Heart left ventricle (tissue), 16 donors: ENCODE data around the gene SLC25A43. TPM values are rescaled to one million over a fixed set of nuclear protein-coding genes. Genes with fewer than 3 reads are reported as not detected.
A peak's percentile ranks its signal among the peaks of the same experiment; 100 is the strongest.

Experiments
- ATAC-seq, 4 donors: fragments of 200-7000 bp; cut with Tn5 transposase; one replicate each; pipeline ENCODE4 v1.9.1; 2020 to 2022; ENCODE audit warnings: moderate library complexity in 4 of 4, mild to moderate bottlenecking in 3 of 4, moderate number of reproducible peaks in 1 of 4
- DNase-seq, 5 donors: peaks; one replicate each; pipeline ENCODE4 v3.0.0-alpha.2; 2020
- H3K27ac ChIP-seq, 12 donors: fragments of 200-600 bp; sonication (generic) in 4 of 12; one replicate each; pipeline versions ENCODE4 v1.5.0 to v1.8.0; 2016 to 2022; ENCODE audit warnings: mild to moderate bottlenecking in 2 of 12
- H3K27me3 ChIP-seq, 9 donors: fragments of 200-600 bp; sonication (generic) in 2 of 9; one replicate each; pipeline versions ENCODE4 v1.5.1 to v1.8.0; 2016 to 2022; ENCODE audit warnings: mild to moderate bottlenecking in 3 of 9
- H3K36me3 ChIP-seq, 9 donors: fragments of 200-600 bp; sonication (generic) in 2 of 9; one replicate each; pipeline versions ENCODE4 v1.5.0 to v1.8.0; 2018 to 2022; ENCODE audit warnings: mild to moderate bottlenecking in 2 of 9
- H3K4me1 ChIP-seq, 12 donors: fragments of 200-600 bp; sonication (generic) in 4 of 12; one replicate each; pipeline versions ENCODE4 v1.5.0 to v1.8.0; 2016 to 2022; ENCODE audit warnings: mild to moderate bottlenecking in 3 of 12
- H3K4me3 ChIP-seq, 12 donors: fragments of 200-600 bp; sonication (generic) in 4 of 12; one replicate each; pipeline versions ENCODE4 v1.5.0 to v1.8.0; 2017 to 2022; ENCODE audit warnings: mild to moderate bottlenecking in 9 of 12, moderate library complexity in 4 of 12
- H3K9me3 ChIP-seq, 12 donors: fragments of 200-600 bp; sonication (generic) in 4 of 12; one replicate each; pipeline versions ENCODE4 v1.5.0 to v1.8.0; 2016 to 2022; ENCODE audit warnings: mild to moderate bottlenecking in 1 of 12
- POLR2A ChIP-seq, 2 donors: fragments of 450-650 bp; IDR thresholded peaks; one replicate each; pipeline ENCODE4 v1.6.1; 2017; ENCODE audit warnings: antibody characterized with exemption in 2 of 2, mild to moderate bottlenecking in 2 of 2, moderate library complexity in 2 of 2
- WGBS, 4 donors: extraction: QIAGEN DNeasy Blood & Tissue Kit in 2 of 4; methylation state at CpG; one replicate each; pipeline versions ENCODE4 v1.1.5 to v1.1.7; 2013 to 2018; 5-methylcytosine and 5-hydroxymethylcytosine counted together
- intact Hi-C, 10 donors: fragments of 100-400 bp; cut with DNase I; formaldehyde crosslinking; loops; one replicate each; pipeline versions ENCODE4 v1.11.1 to v1.14.2; 2022
- polyA plus RNA-seq, 2 donors: library from polyadenylated mRNA; stranded (reverse); fragments of 200-250 nt; gene quantifications; one replicate each; pipeline ENCODE4 v1.2.3, GENCODE V29; 2013
- total RNA-seq, 9 donors: library from RNA; depleted of rRNA in 2 of 9; stranded (reverse); fragments of >200 nt in 2 of 9; fragmentation: NEBNext Ultra II Directional in 3 of 9; extraction: Animal tissue kit (Norgen Biotek cat#: 25700) in 3 of 9; gene quantifications; one replicate each; pipeline versions ENCODE4 v1.1.0 to v1.2.4, GENCODE V29; 2016 to 2023
- TF ChIP-seq, protein P1 (sequence below), 12 donors: fragments of 200-600 bp; sonication (generic) in 4 of 12; IDR thresholded peaks; one replicate each; pipeline versions ENCODE4 v1.5.0 to v1.8.0; 2018 to 2022; ENCODE audit warnings: antibody characterized with exemption in 12 of 12, mild to moderate bottlenecking in 5 of 12
- donor health status: ischemic (EF 13 %, LVEDD 7.1; RV severe dilation, severe dysfunction).
- donor health status: healthy with polysubstance abuse.
- donor health status: DM: no; HTN: yes; CAD: no.
- donor health status: DM: no; HTN: no; CAD: no.
- donor health status: ischemic (EF 25% LVEDD 6.9; RV normal size, moderate dysfunction).
- donor health status: ischemic (EF 25% LVEDD 5.7; RV mildly dilated, moderate dysfunction).
- donor health status: healthy.
- donor health status: DM: yes; HTN: yes; CAD: no.
- donor health status: ischemic (EF 35%, LVEDD 5.7; RV mildly dilated, moderate dysfunction).
- donor health status: nonischemic (EF 11% LVEDD 7.7; RV severe dilation, severe dysfunction).
- donor health status: DM: yes; HTN: yes; CAD: no.
- donor health status: PGD.
- donor health status: ischemic (EF 29% LVEDD 5.4; RV normal size, mild dysfunction).
- donor health status: nonischemic (EF 23%, LVEDD 6.1; RV moderate dilation, normal function).

SLC25A43 gene
- total and polyA plus RNA-seq, 11 donors, result 1.7 to 7.8 (median 3.1) TPM

DNA sequence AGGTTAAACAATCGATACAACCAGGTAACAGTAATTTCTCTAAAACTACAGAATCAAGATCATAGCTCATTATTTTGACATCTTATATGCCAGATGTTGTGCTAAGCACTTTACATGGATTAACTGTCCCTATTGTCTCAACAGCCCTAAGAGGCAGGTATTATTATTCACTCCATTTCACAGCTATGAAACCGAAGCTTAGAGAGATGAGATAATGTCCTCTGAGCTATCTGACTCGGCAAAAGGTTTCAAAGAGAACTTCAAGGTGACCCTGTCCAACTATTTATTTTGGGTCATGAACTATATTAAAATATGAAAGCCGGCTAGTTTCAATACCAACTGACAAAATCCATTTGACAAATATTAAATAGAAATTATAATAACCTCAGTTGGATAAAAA lies 79.4 kb downstream of the SLC25A43 start:
- no peaks in the 10 kb centered on the region for H3K9me3 ChIP-seq
- H3K27me3 ChIP-seq, result peaks cover 0 to 4% (median 0%) of the 10 kb centered on the region in 9 donors
- TF ChIP-seq, protein P1, sequence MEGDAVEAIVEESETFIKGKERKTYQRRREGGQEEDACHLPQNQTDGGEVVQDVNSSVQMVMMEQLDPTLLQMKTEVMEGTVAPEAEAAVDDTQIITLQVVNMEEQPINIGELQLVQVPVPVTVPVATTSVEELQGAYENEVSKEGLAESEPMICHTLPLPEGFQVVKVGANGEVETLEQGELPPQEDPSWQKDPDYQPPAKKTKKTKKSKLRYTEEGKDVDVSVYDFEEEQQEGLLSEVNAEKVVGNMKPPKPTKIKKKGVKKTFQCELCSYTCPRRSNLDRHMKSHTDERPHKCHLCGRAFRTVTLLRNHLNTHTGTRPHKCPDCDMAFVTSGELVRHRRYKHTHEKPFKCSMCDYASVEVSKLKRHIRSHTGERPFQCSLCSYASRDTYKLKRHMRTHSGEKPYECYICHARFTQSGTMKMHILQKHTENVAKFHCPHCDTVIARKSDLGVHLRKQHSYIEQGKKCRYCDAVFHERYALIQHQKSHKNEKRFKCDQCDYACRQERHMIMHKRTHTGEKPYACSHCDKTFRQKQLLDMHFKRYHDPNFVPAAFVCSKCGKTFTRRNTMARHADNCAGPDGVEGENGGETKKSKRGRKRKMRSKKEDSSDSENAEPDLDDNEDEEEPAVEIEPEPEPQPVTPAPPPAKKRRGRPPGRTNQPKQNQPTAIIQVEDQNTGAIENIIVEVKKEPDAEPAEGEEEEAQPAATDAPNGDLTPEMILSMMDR (IDR thresholded peaks at IDR 0.05), result no peak
- TF ChIP-seq POLR2A (IDR thresholded peaks at IDR 0.05), result no peak
- intact Hi-C loops, result no loop called here
- H3K4me3 ChIP-seq, result no peak overlapping the region
- peaks cover 0 to 17% (median 4%) of the 10 kb centered on the region in 12 donors for H3K4me1 ChIP-seq
- H3K36me3 ChIP-seq, result no peaks in the 10 kb centered on the region
- WGBS, 4 donors, result 58 to 73% (median 63%) methylated on average over 4 of the region's 4 CpGs
- ATAC-seq (no peak), DNase-seq (no peak)
- H3K27ac ChIP-seq, result peak overlapping the region in 4 of 12 donors; percentile 5 to 64 (median 48)

DNA sequence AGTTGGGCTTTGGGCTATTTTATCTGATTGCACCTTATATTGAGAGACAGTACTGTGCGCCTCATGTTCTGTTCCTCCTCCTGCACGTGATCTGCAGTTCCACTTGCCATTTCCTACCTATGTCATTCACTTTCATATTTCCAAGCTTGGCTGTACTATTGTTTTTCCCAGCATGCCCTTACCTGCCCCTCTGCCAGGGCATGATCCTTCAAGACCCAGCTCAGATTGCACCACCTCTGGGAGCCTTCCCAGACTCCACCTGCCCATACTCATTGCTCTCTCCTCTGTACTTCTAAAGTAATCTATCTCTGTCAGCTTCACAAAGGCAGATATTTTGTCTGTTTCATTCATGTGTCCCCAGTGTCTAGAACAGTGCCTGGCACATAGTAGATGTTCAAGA lies 80.7 kb downstream of the SLC25A43 start:
- ATAC-seq, result no peak

DNA sequence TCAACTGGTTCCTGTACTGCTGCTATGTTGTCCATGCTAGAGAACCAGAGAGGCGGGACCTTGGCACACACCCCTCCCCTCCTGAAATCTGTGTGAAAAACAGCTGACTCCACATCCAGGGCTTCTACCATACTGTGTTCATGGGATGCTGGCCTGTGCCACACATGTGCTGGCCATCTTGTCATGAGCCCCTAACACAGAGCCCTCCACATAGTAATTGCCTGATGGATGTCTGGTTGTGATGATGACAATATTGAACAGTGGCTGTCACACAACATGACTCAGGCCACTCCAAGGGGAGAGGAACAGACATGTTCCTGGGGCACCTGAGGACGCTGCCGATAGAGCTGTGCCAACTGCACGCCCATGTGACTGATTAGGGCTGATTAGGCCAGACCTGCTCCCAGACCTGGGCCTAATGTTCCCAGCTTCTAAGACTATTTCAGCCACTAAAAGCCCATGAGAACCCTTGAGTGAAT lies 82.2 kb downstream of the SLC25A43 start:
- no peak overlapping the region for H3K4me3 ChIP-seq
- H3K9me3 ChIP-seq, result no peaks in the 10 kb centered on the region
- DNase-seq (peak in 2 of 5 donors; percentile 39 to 40), ATAC-seq (peak; percentile 63 to 79 (median 72))
- peaks cover 0 to 17% (median 4%) of the 10 kb centered on the region in 12 donors for H3K4me1 ChIP-seq
- TF ChIP-seq, protein P1 (IDR thresholded peaks at IDR 0.05), result no peak
- TF ChIP-seq POLR2A (IDR thresholded peaks at IDR 0.05), result no peak
- intact Hi-C loops, result loop anchor here in 1 of 10 donors (10.0 kb wide), 1 partner anchor 93 kb away; the partner anchor contains the start of gene UBE2A
- 48 to 79% (median 59%) methylated on average over 4 of the region's 4 CpGs for WGBS, 4 donors
- H3K27ac ChIP-seq, result peak overlapping the region in 7 of 12 donors; percentile 58 to 82 (median 76)
- H3K36me3 ChIP-seq, result no peaks in the 10 kb centered on the region
- peaks cover 0 to 4% (median 0%) of the 10 kb centered on the region in 9 donors for H3K27me3 ChIP-seq

More for the DNA sequence above, 80.7 kb downstream of the SLC25A43 start:
- no peak for DNase-seq
- Histone ChIP-seq H3K9me3 (no peaks in the 10 kb centered on the region), H3K4me1 (peaks cover 0 to 17% (median 4%) of the 10 kb centered on the region in 12 donors), H3K36me3 (no peaks in the 10 kb centered on the region), H3K27me3 (peaks cover 0 to 4% (median 0%) of the 10 kb centered on the region in 9 donors), H3K4me3 (no peak overlapping the region), H3K27ac (no peak overlapping the region)
- intact Hi-C loops, result loop anchor here in 1 of 10 donors (10.0 kb wide), 1 partner anchor 95 kb away; the partner anchor contains the start of gene UBE2A
- TF ChIP-seq, protein P1 (IDR thresholded peaks at IDR 0.05), result no peak
- TF ChIP-seq POLR2A (IDR thresholded peaks at IDR 0.05), result no peak
- WGBS, 4 donors, result 75 to 94% (median 90%) methylated on average over 2 of the region's 2 CpGs

DNA sequence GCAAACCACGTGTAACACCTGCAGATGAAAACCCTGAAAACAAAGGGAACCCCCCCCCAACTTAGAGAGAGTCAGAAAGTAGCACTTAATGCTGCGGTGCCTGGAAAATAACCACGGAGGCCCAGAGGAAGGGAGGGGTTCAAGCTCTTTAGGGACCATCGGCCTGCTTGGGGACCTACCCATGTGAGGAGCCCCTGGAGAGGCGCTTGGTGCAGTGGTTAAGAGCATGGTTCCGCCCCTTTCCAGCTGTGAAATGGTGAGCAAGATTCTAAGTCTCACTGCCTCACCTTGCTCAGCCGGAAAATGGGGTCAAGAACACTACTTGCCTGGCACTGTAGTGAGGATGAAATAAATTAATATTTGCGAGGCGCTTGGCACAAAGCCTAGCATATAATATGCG lies 82.9 kb downstream of the SLC25A43 start:
- no peak for ATAC-seq
- TF ChIP-seq, protein P1 (IDR thresholded peaks at IDR 0.05), result no peak
- no peak for TF ChIP-seq POLR2A (IDR thresholded peaks at IDR 0.05)
- Histone ChIP-seq H3K27me3 (peaks cover 0 to 3% (median 0%) of the 10 kb centered on the region in 9 donors), H3K4me3 (peak overlapping the region in 10 of 12 donors; percentile 5 to 61 (median 49)), H3K36me3 (no peaks in the 10 kb centered on the region), H3K27ac (peak overlapping the region in 11 of 12 donors; percentile 58 to 82 (median 76)), H3K9me3 (no peaks in the 10 kb centered on the region), H3K4me1 (peaks cover 0 to 17% (median 4%) of the 10 kb centered on the region in 12 donors)
- no peak for DNase-seq
- WGBS, 4 donors, result 50 to 62% (median 53%) methylated on average over 10 of the region's 10 CpGs
- intact Hi-C loops, result loop anchor here in 1 of 10 donors (10.0 kb wide), 1 partner anchor 93 kb away; the partner anchor contains the start of gene UBE2A
